ENCODE measurements around the gene HABP4. TPM values are rescaled to one million over a fixed set of nuclear protein-coding genes. Genes with fewer than 3 reads are reported as not detected.

The HABP4 gene
- total and polyA plus RNA-seq, 10 of the 15 experiments (the other 5 are each of a cell fraction or from before 2014, with no cell fraction given) = 1.6 to 15.4 (median 11.6) TPM

- ATAC-seq (no peak), FAIRE-seq (no peak), DNase-seq (ENCODE audit: low read depth, low spot score) (no peak)
- intact Hi-C loops (cut with micrococcal nuclease; ENCODE audit: unreplicated experiment) (no loop called here), in situ Hi-C loops (cut with MboI) (no loop called here)
- TF ChIP-seq ZNF217 (IDR thresholded peaks at IDR 0.05) = no peak
- no peak for TF ChIP-seq JUNB (IDR thresholded peaks at IDR 0.05)
- no peak for TF ChIP-seq IRF4 (IDR thresholded peaks at IDR 0.05; ENCODE audit: low read depth, low read length)
- no peak for TF ChIP-seq YBX1 (IDR thresholded peaks at IDR 0.05)
- TF ChIP-seq MLLT1 (IDR thresholded peaks at IDR 0.05) = no peak
- TF ChIP-seq ZBTB40 (IDR thresholded peaks at IDR 0.05; ENCODE audit: borderline replicate concordance) = no peak
- no peak for TF ChIP-seq RCOR1 (conservative IDR thresholded peaks at IDR 0.05; ENCODE audit: low read depth, low read length)
- no peak for TF ChIP-seq RELA (IDR thresholded peaks at IDR 0.05; ENCODE audit: borderline replicate concordance, partially characterized antibody)
- TF ChIP-seq ZBED1 (IDR thresholded peaks at IDR 0.05; ENCODE audit: borderline replicate concordance) = no peak
- no peak for TF ChIP-seq EED (IDR thresholded peaks at IDR 0.05; ENCODE audit: low read depth)
- no peak for TF ChIP-seq ZNF622 (IDR thresholded peaks at IDR 0.05)
- no peak for TF ChIP-seq MTA3 (IDR thresholded peaks at IDR 0.05; ENCODE audit: borderline replicate concordance, low read length)
- TF ChIP-seq ZNF592 (IDR thresholded peaks at IDR 0.05) = no peak
- ChIA-PET SMC1A (ENCODE audit: uncharacterized antibody, unreplicated experiment) (interaction anchor here (0.7 kb wide), 1 partner anchor 150 kb away, joined by 3 read pairs; no protein-coding TSS in a partner anchor), RAD21 (ENCODE audit: unreplicated experiment) (no interaction called here), CTCF (interaction anchor here (0.6 kb wide), 1 partner anchor 112 kb away, joined by 3 read pairs; no protein-coding TSS in a partner anchor), POLR2A (no interaction called here)
- Histone ChIP-seq H3K4me2 (ENCODE audit: control insufficient read depth, insufficient read depth) (no peak overlapping the region), H3K4me3 (no peak overlapping the region), H3K27ac (ENCODE audit: control insufficient read depth, insufficient read depth) (no peak overlapping the region), H3K9ac (ENCODE audit: control insufficient read depth, insufficient read depth, low read length) (no peak overlapping the region), H3K4me1 (ENCODE audit: control insufficient read depth, insufficient read depth, low read length) (no peaks in the 10 kb centered on the region), H2AFZ (ENCODE audit: control insufficient read depth, low read depth, low read length) (no peak overlapping the region), H3K36me3 (ENCODE audit: control insufficient read depth in 2 of 2, insufficient read depth in 2 of 2, low read length in 1 of 2) (no peaks in the 10 kb centered on the region), H4K20me1 (ENCODE audit: control insufficient read depth, insufficient read depth) (no peaks in the 10 kb centered on the region), H3K9me3 (replicated peaks; ENCODE audit: control insufficient read depth, insufficient read depth, low read length) (no peaks in the 10 kb centered on the region), H3K27me3 (replicated peaks in 1 of 2; ENCODE audit: control insufficient read depth in 2 of 2, insufficient read depth in 2 of 2, low read length in 1 of 2) (no peaks in the 10 kb centered on the region; a peak in 1 of 4 replicates), H3K79me2 (ENCODE audit: control insufficient read depth, insufficient read depth, low read length) (no peaks in the 10 kb centered on the region)
- BruUV-seq (replicated peaks) = no TSS peak
- WGBS (ENCODE audit: insufficient coverage, insufficient replicate concordance, low lambda C conversion rate, missing lambda C conversion rate) = 21% methylated on average over 5 of the region's 5 CpGs
These were observed 65.9 kb downstream of the HABP4 start for GRCh38 chr9:96515621-96516470.

All from GM12878 (cell line).